GM18861 (cell line): Measurements from ENCODE around the gene FOXD2.
"Not testable (repeated sequence)": the region's sequence is repeated elsewhere in the genome, so short reads cannot be mapped to it uniquely, and the experiment has no call there.

Experiments
- ATAC-seq: cut with Tn5 transposase; IDR thresholded peaks from one replicate; pipeline ENCODE4 v1.9.1; 2021; ENCODE audit not compliant: unreplicated experiment

FOXD2 gene

GRCh38 chr1:47439017-47439818 lies 1.4 kb downstream of the FOXD2 start:
- no peak for ATAC-seq

DNA sequence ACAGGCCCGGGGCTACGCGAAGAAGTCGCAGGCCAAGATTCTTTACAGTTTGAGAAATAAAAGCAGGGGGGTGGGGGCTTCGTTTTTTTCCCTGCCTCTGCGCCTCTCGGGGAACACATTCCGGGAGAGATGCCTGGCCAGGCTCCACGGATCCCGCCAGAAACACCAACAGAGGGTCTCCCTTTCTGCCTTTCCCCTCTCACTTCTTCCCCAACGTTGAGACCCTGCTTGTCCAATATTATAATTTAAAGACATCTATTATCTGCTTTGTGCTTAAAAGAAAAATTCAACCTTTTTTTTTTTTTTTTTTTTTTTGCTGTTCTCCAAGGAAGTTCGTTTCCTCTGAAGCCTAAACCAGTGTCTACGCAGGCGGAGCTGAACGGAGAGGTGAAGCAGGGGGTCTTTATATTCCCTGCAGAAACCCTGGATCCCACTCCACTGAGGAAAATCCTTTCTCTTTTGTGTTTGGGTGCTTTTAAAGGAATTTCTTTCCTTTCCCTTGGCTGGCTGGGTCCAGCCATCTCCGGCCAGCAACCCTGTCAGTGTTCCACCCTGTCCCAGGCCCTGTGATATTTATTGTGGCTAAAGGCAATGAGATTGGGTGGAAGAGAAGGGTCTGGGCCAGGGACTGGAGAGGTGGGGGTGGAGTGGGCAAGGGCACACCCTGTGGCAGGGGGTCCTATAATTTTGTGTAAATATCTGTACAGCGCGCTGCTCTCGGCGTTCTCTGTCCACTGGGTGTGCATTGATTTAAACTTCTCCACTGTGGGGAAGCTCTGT lies 2.2 kb downstream of the FOXD2 start:
- no peak for ATAC-seq

DNA sequence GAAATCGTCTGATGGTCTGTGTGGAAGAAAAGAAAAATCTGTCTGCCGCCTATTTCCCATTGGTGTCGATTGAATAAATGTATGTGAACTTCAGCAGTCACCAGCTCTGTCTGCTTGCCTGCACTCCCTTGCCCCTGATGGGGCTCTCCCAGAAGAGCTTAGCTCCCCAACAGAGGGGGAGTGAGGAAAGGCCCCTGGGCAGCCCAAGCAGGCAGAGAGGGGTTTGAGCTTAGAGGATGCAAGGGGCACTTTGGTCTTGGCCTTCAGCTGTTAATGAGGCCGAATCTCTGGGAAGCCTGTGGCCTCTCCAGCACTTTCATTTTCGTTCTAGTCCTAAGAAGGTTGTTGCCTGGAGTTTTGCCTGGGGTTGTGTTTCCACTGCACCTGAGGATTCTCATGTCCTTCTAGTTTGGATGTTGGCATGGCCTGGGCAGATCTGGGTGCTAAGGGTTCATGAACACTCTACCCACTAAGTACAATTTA lies 2.8 kb downstream of the FOXD2 start:
- ATAC-seq, result no peak

DNA sequence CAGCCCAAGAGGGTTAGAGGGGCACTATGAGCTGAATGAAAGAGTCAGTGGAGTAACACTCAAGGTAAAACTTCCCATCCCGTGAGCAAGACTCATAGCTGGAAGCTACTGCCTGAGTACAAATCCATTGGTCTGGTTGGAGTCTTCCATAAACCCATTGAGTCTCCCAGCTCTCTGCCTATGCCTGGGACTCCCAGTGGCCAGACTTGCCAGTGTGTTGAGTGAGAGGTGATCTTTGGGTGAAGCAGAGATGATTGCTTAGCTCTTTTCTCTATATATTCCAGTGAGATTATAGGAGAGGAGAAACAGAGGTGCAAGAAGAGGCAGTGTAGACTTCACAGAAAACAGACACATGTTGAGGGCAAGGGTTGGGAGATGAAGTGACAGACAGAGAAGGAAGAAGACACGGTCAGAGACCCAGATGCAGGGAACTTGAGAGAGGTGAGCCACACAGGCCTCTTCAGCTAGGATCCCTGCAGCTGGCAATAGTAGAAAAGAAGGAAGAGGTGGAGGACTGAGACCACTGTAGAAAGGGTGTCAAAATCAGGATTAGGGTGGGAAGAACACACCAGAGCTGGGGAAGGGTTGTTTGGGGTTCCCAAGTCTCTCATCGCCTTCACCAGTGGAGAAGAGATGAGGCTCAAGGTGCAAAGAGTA lies 3.7 kb downstream of the FOXD2 start:
- ATAC-seq, result no peak

DNA sequence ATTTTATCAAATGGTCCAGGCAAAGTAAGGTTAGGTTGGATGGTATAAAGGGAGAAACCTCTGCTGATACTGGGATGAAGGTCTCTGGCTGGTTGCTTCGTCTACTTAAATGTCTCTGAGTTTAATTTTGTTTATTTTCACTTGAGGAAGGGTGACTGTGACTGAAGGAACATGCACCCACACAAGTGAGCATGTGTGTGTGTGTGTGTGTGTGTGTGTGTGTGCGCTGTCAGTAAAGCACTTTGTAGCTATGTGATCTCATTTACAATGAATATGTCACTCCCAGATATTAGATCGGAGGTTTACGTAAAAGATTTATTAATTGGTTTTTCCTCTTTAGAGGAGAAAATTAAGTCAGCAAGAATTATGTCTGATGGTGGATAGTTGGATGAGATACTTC lies 4.4 kb downstream of the FOXD2 start:
- ATAC-seq, result no peak

DNA sequence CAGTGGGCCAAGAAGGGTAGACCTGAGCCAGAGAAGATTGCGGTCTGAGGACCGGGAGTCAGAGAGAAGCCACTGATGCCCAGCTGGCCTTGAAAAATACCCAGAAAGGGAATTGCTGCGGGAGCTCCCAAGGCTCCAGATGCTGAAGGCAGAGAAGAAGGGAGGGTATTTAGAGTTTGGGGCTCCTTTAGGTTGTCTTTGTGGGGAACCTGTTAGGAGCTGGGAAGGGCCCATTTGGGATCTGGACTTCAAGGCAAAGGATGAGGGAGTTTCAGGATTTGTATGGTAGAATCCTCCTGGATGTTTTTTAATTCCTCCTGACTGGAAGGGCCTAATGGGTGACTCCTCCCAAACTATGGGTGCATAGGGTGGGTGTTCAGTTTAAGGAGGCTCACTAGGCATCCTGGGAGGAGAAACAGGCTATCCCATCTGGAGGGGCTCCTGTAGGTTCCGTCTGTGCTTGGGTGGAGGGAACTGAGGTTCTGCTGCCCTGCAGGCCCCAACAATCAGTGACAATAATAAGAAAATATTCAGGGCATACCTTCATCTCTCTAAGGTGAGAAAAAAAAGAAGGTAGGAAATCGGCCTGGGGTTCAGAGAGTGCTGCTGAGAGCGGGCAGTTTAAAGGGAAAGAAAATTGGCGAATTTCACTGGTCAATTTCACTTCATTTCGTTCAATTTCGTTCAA lies 5.1 kb downstream of the FOXD2 start:
- ATAC-seq, result no peak

GRCh38 chr1:47443530-47444296 lies 5.9 kb downstream of the FOXD2 start:
- ATAC-seq, result no peak

DNA sequence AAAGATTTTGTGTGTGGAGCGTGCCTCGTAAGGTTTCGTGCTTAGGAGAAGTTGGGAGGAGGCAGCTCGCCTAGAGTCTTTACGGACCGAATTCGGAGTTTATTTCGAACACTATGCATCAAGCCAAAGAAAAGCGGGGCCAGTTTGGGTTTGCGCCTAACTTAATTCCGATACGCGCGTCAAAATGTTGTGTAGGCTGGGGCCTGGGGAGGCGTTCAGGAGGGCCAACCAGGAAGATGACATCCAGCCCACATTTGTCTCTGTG lies 6.4 kb downstream of the FOXD2 start:
- ATAC-seq, result no peak

DNA sequence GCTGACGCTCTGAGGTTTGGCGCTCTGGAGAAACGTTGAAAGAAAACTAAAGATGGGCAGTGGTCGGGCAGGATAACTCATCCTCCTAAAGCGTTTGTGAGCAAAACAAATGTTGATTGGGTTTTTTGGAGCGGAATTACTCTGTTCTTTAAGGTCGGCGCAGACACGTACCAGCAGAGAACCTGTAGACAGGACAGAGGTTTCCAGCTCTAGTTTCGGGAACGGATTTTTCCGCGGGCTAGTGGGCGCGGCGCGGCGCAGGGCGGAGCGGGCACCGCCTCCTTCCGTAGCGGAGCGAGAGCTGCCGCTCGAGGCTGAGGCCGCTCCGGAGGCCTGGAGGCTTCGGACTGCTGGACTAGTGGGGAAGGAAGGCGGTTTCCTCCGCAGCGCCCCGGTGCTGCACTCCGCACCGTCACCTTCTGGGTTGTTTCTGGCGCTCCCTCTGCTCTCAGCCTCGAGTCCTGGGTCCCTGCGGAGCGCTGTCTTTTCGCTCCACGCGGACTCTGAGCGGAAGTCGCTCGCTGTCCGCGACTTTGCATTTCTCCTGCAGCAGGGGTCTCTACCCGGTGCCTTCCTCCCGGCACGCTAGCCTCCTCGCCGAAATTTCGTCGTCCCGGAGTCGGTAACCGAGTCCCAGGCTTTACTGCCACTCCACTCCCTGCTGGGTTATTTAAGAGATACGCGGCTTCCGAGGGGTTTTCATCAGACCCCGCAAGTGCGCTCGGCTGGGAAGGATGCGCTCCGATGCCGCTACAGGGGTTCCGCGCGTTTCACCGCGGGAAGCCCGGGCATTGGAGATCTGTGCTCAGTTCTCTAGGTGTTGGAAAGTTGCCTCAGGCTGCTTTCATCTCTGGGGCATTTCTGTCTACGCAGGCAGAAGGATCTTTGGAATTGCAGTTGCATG lies 7.0 kb downstream of the FOXD2 start:
- ATAC-seq, result no peak

GRCh38 chr1:47445823-47446550 lies 8.1 kb downstream of the FOXD2 start:
- ATAC-seq, result no peak

DNA sequence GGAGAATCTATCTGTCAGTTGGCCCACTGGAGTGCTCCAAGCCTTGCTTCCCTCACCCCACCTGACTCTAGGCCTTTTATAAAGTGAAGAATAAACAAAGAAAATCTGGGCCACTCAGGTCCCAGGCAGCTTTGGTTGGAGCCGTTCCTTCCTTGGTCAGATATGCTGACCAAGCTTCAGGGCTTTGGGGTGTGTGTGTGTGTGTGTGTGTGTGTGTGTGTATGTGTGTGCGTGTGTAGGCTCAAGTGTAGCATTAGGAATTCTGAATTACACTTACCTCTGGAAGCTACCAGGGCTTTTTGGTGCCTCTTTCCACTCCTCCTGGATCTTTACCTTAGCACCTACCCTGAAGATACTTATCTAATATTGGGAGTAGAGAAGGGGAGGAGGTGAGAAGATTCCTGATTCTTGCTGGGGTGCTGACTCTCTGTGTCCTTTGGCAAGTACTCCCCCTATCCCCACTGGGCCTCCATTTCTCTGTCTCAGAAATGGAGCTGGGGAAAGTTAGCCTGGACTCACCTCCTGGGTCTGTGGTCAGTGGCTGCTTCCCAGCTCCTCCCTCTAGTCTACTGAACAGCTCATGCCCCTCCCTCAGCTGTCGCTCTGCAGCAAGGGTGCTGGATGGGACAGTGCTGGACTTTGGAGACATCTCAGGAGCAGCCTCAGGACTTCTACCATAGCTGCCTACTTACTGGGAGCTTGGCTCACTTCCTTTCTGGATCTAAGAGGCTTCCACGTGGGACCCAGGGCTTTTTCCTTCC lies 10.8 kb downstream of the FOXD2 start:
- ATAC-seq, result no peak

DNA sequence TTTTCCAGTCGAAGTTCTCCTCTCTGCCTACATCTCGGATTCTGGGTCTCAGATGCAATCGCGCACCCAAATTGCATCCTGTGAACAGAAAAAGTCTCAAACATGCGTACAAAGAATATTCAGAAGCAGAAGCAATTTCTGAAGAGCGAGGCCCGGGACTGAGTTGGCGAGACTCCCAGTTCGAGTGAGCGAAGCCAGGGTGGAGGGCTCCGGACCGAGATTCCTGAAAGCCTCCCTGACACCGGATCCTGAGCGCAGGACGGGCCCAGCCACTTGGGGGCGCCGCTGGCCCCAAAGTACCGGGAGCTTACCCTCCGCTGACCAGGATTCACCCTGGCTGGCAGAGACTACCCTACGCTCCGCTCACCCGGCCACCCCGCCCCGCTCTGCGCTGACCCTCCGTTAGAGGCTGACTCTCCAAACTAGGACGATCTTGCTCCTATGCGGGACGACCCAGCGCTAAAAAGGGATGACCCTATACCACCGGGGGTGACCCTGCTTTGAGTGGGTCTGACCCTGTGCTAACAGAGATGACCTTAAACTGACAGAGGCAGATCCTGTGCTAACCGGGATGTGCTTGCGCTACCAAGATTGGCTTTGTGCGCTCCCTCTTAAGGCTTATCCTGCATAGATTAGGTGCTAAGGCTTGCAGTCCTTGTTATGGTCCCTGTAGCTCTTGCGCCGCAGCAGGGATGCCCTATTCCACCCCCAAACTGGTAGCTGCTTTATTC lies 12.1 kb downstream of the FOXD2 start:
- no peak for ATAC-seq

DNA sequence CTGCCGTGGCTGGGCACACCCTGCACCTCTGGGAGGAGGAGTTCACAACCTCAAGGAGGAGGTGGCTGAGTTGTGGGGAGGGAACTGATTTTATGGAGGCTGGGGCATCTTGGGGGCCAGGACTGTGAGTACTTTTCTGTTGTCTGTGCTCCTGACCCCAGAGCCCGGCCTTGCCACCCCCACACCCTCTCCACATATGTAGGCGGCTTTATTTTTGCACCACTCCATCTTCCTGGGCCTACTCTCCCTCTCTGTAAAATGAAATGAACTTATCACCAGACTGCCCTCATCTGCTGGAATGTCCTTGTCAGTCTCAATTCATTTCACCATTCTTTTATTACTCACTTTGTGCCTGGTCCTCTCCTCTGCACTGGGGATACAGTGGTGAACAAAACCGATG lies 12.8 kb downstream of the FOXD2 start:
- no peak for ATAC-seq

- ATAC-seq, result no peak
Measured at GRCh38 chr1:47452426-47452825, 14.6 kb downstream of the FOXD2 start.

DNA sequence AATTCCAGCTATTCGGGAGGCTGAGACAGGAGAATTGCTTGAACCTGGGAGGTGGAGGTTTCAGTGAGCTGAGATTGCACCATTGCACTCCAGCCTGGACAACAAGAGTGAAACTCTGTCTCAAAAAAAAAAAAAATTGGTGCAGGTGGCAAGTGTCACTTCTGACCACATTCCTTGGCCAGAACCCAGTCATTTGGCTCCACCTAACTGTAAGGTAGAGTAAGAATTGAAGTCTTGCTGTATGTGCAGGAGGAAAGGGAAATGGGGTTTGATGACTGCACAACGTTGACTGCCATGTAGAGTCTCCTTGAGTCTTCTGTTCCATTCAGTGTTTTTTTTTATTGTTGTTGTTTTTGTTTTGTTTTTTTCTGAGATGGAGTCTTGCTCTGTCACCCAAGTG lies 16.1 kb downstream of the FOXD2 start:
- not testable (repeated sequence) for ATAC-seq

DNA sequence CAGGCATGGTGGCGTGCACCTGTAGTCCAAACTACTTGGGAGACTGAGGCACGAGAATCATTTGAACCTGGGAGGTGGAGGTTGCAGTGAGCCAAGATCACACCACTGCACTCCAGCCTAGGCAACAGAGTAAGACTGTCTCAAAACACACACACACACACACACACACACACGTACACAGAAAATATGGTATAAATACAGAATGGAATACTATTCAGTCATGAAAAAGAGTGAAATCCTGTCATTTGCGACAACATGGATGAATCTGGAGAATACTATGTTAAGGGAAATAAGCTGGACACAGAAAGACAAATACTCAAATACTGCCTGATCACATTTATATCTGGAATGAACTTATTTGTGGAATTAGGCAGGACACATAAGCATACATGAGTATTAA lies 18.4 kb downstream of the FOXD2 start:
- ATAC-seq, result no peak

DNA sequence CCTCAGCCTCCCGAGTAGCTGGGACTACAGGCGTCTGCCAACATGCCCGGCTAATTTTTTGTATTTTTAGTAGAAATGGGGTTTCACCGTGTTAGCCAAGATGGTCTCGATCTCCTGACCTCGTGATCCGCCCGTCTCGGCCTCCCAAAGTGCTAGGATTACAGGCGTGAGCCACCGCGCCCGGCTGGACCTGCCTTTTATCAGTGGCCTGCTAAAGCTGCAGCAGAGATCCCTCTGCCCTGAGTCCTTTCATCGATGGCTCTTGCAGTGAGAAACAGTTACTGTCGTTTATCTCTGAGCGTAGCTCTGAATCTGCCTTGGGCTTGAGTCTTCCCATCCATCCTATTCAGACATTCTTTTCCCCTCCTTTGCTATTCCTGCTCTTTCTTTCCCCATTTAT lies 19.7 kb downstream of the FOXD2 start:
- ATAC-seq, result not testable (repeated sequence)
